ENCODE data around the gene WDFY2. TPM values are rescaled to one million over a fixed set of nuclear protein-coding genes. Genes with fewer than 3 reads are reported as not detected.

Gene WDFY2
- total RNA-seq, 1 donor from 2014 or later: 16.2 TPM

DNA sequence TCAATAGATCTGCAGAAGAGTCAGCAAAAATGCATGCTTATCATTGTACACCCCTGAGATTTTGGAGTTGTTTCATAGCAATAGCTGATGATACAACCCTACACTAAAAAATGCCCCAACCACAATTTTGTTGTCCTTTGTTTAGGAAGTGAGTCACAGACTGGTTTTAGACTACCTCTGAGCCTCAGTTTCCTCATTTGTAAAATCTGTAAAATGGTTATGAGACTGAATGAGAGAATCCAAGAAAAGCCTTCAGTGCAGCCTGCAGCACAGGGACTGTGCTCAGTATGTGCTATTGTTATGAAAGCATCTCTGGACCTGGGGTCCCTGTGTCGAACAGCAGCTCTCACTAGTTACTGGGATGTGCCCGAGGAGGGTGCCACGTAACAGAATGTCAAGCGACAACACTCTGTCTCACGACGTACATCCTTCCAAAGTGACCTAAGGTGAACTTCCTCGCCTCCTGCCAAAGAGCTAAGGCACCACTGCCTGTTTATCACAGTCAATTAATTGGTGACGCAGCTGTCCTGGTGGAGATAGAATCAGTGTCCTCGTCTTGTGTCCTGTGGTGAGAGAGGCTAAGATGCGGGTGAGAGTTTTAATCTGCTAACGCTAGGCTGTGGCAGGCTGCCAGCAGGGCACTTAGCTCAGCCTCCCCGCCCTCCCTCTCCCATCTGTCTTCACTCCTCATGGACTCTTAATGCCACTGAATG, 201.6 kb downstream of the WDFY2 start:
- no peaks in the 10 kb centered on the region for H4K20me1 ChIP-seq (ENCODE audit: insufficient read depth, low read length)
- H3K4me3 ChIP-seq (ENCODE audit: insufficient read depth, low read depth, low read length): no peak overlapping the region
- H3K4me1 Mint-ChIP-seq (ENCODE audit: low read depth, unreplicated experiment): peaks cover 5% of the 10 kb centered on the region
- no peaks in the 10 kb centered on the region for H3K36me3 ChIP-seq (ENCODE audit: insufficient read depth, low read length)
- H3K27ac ChIP-seq (ENCODE audit: low read depth, low read length): no peak overlapping the region
- H3K9ac ChIP-seq (ENCODE audit: low read length): no peak overlapping the region
- no peaks in the 10 kb centered on the region for H3K27me3 ChIP-seq (ENCODE audit: insufficient read depth, low read length)
- no peak for TF ChIP-seq EZH2 (IDR thresholded peaks at IDR 0.05; ENCODE audit: insufficient read depth, low read length)
- TF ChIP-seq, protein P1, sequence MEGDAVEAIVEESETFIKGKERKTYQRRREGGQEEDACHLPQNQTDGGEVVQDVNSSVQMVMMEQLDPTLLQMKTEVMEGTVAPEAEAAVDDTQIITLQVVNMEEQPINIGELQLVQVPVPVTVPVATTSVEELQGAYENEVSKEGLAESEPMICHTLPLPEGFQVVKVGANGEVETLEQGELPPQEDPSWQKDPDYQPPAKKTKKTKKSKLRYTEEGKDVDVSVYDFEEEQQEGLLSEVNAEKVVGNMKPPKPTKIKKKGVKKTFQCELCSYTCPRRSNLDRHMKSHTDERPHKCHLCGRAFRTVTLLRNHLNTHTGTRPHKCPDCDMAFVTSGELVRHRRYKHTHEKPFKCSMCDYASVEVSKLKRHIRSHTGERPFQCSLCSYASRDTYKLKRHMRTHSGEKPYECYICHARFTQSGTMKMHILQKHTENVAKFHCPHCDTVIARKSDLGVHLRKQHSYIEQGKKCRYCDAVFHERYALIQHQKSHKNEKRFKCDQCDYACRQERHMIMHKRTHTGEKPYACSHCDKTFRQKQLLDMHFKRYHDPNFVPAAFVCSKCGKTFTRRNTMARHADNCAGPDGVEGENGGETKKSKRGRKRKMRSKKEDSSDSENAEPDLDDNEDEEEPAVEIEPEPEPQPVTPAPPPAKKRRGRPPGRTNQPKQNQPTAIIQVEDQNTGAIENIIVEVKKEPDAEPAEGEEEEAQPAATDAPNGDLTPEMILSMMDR (IDR thresholded peaks at IDR 0.05; ENCODE audit: insufficient read depth, low read depth, low read length): no peak
- no peaks in the 10 kb centered on the region for H3K9me3 ChIP-seq (ENCODE audit: insufficient read depth, low read depth, low read length)
- H3K27me3 Mint-ChIP-seq (ENCODE audit: low read depth, unreplicated experiment): peaks cover 2% of the 10 kb centered on the region
- peak overlapping the region; percentile 8 for H2AFZ ChIP-seq (ENCODE audit: low read depth, low read length)
- FAIRE-seq (peak; percentile 13), DNase-seq (ENCODE audit: low read depth) (peak; percentile 34)
- H3K4me1 ChIP-seq (ENCODE audit: insufficient read depth, low read length): no peaks in the 10 kb centered on the region
- H3K27ac Mint-ChIP-seq (ENCODE audit: unreplicated experiment): no peak overlapping the region
- H3K36me3 Mint-ChIP-seq (ENCODE audit: low read depth, unreplicated experiment): no peaks in the 10 kb centered on the region
- peaks cover 2% of the 10 kb centered on the region for H3K9me3 Mint-ChIP-seq (ENCODE audit: unreplicated experiment)
- H3K79me2 ChIP-seq (ENCODE audit: insufficient read depth, low read length): no peaks in the 10 kb centered on the region
- H3K4me3 Mint-ChIP-seq (ENCODE audit: unreplicated experiment): no peak overlapping the region
- peak overlapping the region; percentile 31 for H3K4me2 ChIP-seq (ENCODE audit: low read length)

DNA sequence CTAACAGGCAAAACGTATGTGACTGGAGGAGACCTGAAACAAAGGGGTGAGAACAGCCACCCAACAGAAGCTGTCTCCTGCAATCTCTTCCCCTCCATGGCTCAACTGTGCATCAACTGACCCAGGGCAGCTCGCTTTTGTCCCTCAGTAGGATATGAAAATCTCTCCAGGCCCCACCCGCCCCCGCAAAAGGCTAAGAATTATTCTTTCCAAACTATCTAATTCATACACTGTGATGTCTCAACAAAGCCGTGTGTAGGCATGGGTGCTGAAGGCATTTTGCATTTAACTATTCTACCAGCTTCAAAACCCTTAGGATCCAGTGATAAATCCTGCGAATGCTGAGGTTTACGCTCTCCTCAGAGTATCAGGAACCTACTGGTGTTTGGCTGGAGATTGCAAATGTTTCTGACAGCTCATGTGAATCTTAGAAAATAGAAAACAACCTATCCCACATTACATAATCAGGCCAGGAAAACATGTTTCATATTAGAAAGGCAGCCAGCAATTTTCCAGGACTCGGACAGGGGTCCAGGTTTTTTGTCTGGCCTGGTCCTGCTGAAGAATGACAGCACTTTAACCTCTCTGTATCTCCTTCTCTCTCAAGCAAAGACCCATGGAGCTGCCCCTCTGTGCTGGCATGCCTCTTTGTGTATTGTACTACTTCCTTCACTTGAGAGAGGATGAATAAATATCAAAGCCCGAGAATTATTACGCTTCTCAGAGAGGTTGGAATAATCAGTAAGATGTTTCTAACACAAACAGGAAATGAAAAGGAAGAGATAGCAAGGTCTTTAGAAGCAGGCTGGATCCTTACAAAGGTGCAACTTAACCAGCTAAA, 202.4 kb downstream of the WDFY2 start:
- H3K4me2 ChIP-seq (ENCODE audit: low read length): peak overlapping the region; percentile 31
- H3K27me3 Mint-ChIP-seq (ENCODE audit: low read depth, unreplicated experiment): peaks cover 2% of the 10 kb centered on the region
- DNase-seq (ENCODE audit: low read depth) (no peak), FAIRE-seq (no peak)
- H3K4me3 ChIP-seq (ENCODE audit: insufficient read depth, low read depth, low read length): no peak overlapping the region
- peaks cover 3% of the 10 kb centered on the region for H3K9me3 Mint-ChIP-seq (ENCODE audit: unreplicated experiment)
- no peaks in the 10 kb centered on the region for H4K20me1 ChIP-seq (ENCODE audit: insufficient read depth, low read length)
- no peaks in the 10 kb centered on the region for H3K36me3 Mint-ChIP-seq (ENCODE audit: low read depth, unreplicated experiment)
- no peak overlapping the region for H3K9ac ChIP-seq (ENCODE audit: low read length)
- peak overlapping the region; percentile 8 for H2AFZ ChIP-seq (ENCODE audit: low read depth, low read length)
- no peaks in the 10 kb centered on the region for H3K9me3 ChIP-seq (ENCODE audit: insufficient read depth, low read depth, low read length)
- no peak overlapping the region for H3K27ac Mint-ChIP-seq (ENCODE audit: unreplicated experiment)
- H3K27me3 ChIP-seq (ENCODE audit: insufficient read depth, low read length): no peaks in the 10 kb centered on the region
- no peaks in the 10 kb centered on the region for H3K79me2 ChIP-seq (ENCODE audit: insufficient read depth, low read length)
- H3K27ac ChIP-seq (ENCODE audit: low read depth, low read length): no peak overlapping the region
- peaks cover 5% of the 10 kb centered on the region for H3K4me1 Mint-ChIP-seq (ENCODE audit: low read depth, unreplicated experiment)
- no peak overlapping the region for H3K4me3 Mint-ChIP-seq (ENCODE audit: unreplicated experiment)
- TF ChIP-seq, protein P1 (IDR thresholded peaks at IDR 0.05; ENCODE audit: insufficient read depth, low read depth, low read length): no peak
- no peaks in the 10 kb centered on the region for H3K4me1 ChIP-seq (ENCODE audit: insufficient read depth, low read length)
- no peaks in the 10 kb centered on the region for H3K36me3 ChIP-seq (ENCODE audit: insufficient read depth, low read length)
